Caco-2 (cell line): ENCODE measurements around the gene CACNA1D. TPM values are rescaled to one million over a fixed set of nuclear protein-coding genes. Genes with fewer than 3 reads are reported as not detected.

Source experiments
- BruUV-seq: library from RNA; stranded (reverse); fragments of 400-500 nt; replicated peaks from 2 replicates; lab custom pipeline; 2021; lab: Mats Ljungman, UMichigan
- CTCF ChIA-PET: fragments of 300-600 bp; sonication (Branson Sonifier 250); formaldehyde crosslinking; loops from one replicate; lab custom pipeline; 2022; ENCODE audit warnings: antibody characterized with exemption; lab: Charles Lee
- POLR2A ChIA-PET: fragments of 300-600 bp; sonication (Branson Sonifier 250); formaldehyde crosslinking; loops from one replicate; lab custom pipeline; 2022; ENCODE audit warnings: antibody characterized with exemption; lab: Charles Lee
- DNase-seq, 2 experiments: peaks; one replicate each; pipeline versions ENCODE4 v3.0.0 to v3.0.0-alpha.2; 2020 to 2022
- H3K27me3 ChIP-seq: replicated peaks from 2 replicates; pipeline ENCODE4 v1.6.0; 2011; ENCODE audit warnings: low read length; ENCODE audit not compliant: control insufficient read depth, insufficient read depth
- H3K36me3 ChIP-seq: 2 replicates; pipeline ENCODE4 v1.5.1; 2011; ENCODE audit warnings: low read length; ENCODE audit not compliant: control insufficient read depth, insufficient read depth
- H3K4me1 ChIP-seq: fragments of 250-450 bp; sonication (Bioruptor Pico); 2 replicates; pipeline ENCODE4 v1.5.1; 2020; ENCODE audit warnings: mild to moderate bottlenecking
- H3K4me3 ChIP-seq: 2 replicates; pipeline ENCODE4 v1.5.1; 2011; ENCODE audit warnings: low read depth, mild to moderate bottlenecking, control low read depth, low read length
- H3K9me3 ChIP-seq: fragments of 250-450 bp; sonication (Bioruptor Pico); 2 replicates; pipeline ENCODE4 v1.5.1; 2020; ENCODE audit warnings: mild to moderate bottlenecking, moderate library complexity
- H3K27ac Mint-ChIP-seq: one replicate; pipeline ENCODE4 v1.8.0; 2022; ENCODE audit warnings: mixed read lengths; ENCODE audit not compliant: unreplicated experiment
- H3K27me3 Mint-ChIP-seq: one replicate; pipeline ENCODE4 v1.8.0; 2022; ENCODE audit warnings: mixed read lengths; ENCODE audit not compliant: insufficient read depth, unreplicated experiment
- H3K36me3 Mint-ChIP-seq: one replicate; pipeline ENCODE4 v1.8.0; 2022; ENCODE audit warnings: mild to moderate bottlenecking, mixed read lengths; ENCODE audit not compliant: insufficient read depth, unreplicated experiment
- H3K4me1 Mint-ChIP-seq: one replicate; pipeline ENCODE4 v1.8.0; 2022; ENCODE audit warnings: low read depth, mixed read lengths; ENCODE audit not compliant: unreplicated experiment
- H3K4me3 Mint-ChIP-seq: one replicate; pipeline ENCODE4 v1.8.0; 2022; ENCODE audit warnings: mild to moderate bottlenecking, moderate library complexity, mixed read lengths; ENCODE audit not compliant: unreplicated experiment
- H3K9me3 Mint-ChIP-seq: one replicate; pipeline ENCODE4 v1.8.0; 2022; ENCODE audit warnings: mixed read lengths; ENCODE audit not compliant: unreplicated experiment
- intact Hi-C: fragments of 100-400 bp; cut with micrococcal nuclease; formaldehyde crosslinking; loops from one replicate; pipeline ENCODE4 v1.10.0; 2022; ENCODE audit not compliant: unreplicated experiment
- total RNA-seq: library from RNA; stranded (reverse); gene quantifications from 2 replicates; pipeline ENCODE4 v1.2.3, GENCODE V29; 2022
- TF ChIP-seq, protein P1 (sequence below), 2 experiments: fragments of 200-600 bp in 1 of 2; IDR thresholded peaks; 1 replicate in 1 of 2; 2 replicates in 1 of 2; pipeline versions ENCODE4 v1.5.1 to v1.8.0; 2011 to 2022; ENCODE audit warnings: antibody characterized with exemption in 1 of 2, control low read depth in 1 of 2, inconsistent platforms in 1 of 2, low read depth in 1 of 2, low read length in 1 of 2, mild to moderate bottlenecking in 1 of 2, moderate library complexity in 1 of 2; ENCODE audit not compliant: insufficient read depth in 1 of 2, severe bottlenecking in 1 of 2, unreplicated experiment in 1 of 2

The CACNA1D gene
- total RNA-seq, 1 experiment from 2014 or later = 13.3 TPM

DNA sequence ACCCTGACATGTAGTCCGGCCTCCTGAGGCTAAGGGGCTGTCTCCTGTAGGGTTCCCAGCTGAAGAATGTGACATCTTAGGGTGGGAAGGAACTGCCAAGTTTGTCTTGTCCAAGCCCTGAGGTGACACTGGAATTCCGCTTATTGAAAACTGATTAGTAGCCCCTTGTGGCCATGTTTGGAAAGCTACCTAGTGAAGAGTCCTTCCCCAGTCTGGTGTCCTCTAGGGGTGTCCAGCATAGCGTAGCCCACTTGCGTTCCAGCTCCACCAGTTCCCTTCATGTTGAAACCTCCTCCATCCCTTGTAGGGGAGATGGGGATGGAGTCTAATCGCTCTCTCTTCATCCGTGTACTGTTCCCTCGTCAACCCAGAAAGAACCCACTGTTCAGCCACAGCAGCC lies 272.3 kb downstream of the CACNA1D start:
- no TSS peak for BruUV-seq
- no peaks in the 10 kb centered on the region for H3K36me3 ChIP-seq
- no peaks in the 10 kb centered on the region for H3K4me1 ChIP-seq
- Mint-ChIP-seq H3K4me3 (no peak overlapping the region), H3K36me3 (no peaks in the 10 kb centered on the region), H3K9me3 (no peaks in the 10 kb centered on the region), H3K27ac (no peak overlapping the region), H3K4me1 (no peaks in the 10 kb centered on the region), H3K27me3 (no peaks in the 10 kb centered on the region)
- no peak overlapping the region for H3K4me3 ChIP-seq
- intact Hi-C loops = no loop called here
- DNase-seq = no peak
- ChIA-PET POLR2A (no interaction called here), CTCF (interaction anchor here (1.0 kb wide), 1 partner anchor 22 kb away, joined by 5 read pairs; no protein-coding TSS in a partner anchor)
- no peaks in the 10 kb centered on the region for H3K9me3 ChIP-seq
- TF ChIP-seq, protein P1, sequence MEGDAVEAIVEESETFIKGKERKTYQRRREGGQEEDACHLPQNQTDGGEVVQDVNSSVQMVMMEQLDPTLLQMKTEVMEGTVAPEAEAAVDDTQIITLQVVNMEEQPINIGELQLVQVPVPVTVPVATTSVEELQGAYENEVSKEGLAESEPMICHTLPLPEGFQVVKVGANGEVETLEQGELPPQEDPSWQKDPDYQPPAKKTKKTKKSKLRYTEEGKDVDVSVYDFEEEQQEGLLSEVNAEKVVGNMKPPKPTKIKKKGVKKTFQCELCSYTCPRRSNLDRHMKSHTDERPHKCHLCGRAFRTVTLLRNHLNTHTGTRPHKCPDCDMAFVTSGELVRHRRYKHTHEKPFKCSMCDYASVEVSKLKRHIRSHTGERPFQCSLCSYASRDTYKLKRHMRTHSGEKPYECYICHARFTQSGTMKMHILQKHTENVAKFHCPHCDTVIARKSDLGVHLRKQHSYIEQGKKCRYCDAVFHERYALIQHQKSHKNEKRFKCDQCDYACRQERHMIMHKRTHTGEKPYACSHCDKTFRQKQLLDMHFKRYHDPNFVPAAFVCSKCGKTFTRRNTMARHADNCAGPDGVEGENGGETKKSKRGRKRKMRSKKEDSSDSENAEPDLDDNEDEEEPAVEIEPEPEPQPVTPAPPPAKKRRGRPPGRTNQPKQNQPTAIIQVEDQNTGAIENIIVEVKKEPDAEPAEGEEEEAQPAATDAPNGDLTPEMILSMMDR (IDR thresholded peaks at IDR 0.05; ENCODE audit: insufficient read depth in 1 of 2, low read depth in 1 of 2, low read length in 1 of 2, severe bottlenecking in 1 of 2, unreplicated experiment in 1 of 2) = no peak
- no peaks in the 10 kb centered on the region for H3K27me3 ChIP-seq

DNA sequence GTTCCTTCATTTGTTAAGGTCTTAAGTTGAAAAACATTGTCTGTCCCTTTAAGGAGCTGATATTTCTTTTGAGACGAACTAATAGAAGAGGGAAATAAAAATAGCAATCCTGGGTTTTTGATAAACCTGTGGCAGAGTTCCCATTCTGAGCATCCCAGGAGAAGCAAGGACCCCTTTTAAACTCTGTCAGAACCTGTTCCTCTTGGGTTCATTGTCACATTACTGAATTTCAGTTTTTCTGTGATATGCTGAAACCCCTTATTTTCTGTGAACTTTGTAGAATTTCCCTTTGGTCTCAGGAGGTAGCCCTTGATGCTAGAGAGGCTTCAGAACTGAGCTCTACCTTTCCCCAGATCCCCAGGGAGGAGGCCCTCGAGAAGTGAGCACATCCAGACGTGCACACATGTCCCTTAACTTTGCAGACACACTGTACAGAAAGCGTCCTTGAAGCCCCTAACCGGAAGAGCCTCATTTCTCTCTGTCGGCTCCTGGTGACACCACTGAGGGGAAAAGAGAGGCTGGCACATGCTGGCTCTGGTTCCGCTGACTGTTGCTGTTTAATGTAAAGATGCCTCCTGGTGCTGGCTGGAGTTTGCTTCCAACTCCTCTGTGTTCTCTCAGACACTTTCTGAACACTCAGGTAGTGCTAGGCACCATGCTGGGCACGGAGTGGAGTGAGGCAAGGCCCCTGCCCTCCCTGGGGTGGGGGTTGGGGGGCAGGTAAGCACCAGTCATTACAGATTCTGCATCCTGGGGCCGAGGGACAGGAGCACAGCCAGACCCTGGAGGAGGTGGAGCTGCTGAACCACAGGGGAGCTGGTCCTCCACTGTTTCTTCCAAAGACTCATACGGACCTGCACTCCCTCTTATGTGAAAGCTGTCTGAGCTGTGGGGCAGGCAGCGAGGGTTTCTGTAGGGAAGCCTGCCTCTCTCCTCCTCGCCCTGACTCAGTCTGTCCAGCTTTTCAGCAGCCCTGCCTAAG lies 274.4 kb downstream of the CACNA1D start:
- H3K4me3 Mint-ChIP-seq = no peak overlapping the region
- Histone ChIP-seq H3K9me3 (no peaks in the 10 kb centered on the region), H3K4me1 (no peaks in the 10 kb centered on the region), H3K4me3 (no peak overlapping the region), H3K27me3 (no peaks in the 10 kb centered on the region), H3K36me3 (no peaks in the 10 kb centered on the region)
- ChIA-PET POLR2A (no interaction called here), CTCF (no interaction called here)
- H3K27ac Mint-ChIP-seq = no peak overlapping the region
- TF ChIP-seq, protein P1 (IDR thresholded peaks at IDR 0.05; ENCODE audit: insufficient read depth in 1 of 2, low read depth in 1 of 2, low read length in 1 of 2, severe bottlenecking in 1 of 2, unreplicated experiment in 1 of 2) = no peak
- no peaks in the 10 kb centered on the region for H3K9me3 Mint-ChIP-seq
- DNase-seq = no peak
- H3K36me3 Mint-ChIP-seq = no peaks in the 10 kb centered on the region
- no TSS peak for BruUV-seq
- no peaks in the 10 kb centered on the region for H3K27me3 Mint-ChIP-seq
- intact Hi-C loops = no loop called here
- H3K4me1 Mint-ChIP-seq = no peaks in the 10 kb centered on the region

DNA sequence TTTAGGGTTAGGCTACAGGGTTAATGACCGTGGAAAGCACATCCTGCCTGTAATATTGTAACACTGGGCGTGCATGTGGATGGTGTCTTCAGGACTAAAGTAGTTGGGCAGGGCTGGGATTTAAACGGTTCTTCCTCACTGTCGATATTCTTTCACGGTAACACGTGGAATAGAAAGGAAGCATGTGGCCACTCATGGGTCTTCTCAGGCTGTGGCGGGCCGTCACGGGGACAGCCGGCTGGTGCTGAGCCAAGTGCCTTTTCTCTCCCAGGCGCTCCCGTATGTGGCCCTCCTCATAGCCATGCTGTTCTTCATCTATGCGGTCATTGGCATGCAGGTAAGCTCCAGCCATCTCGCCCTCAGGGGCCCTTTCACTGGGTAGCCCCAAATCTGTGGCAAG lies 278.2 kb downstream of the CACNA1D start:
- BruUV-seq = no TSS peak
- no peaks in the 10 kb centered on the region for H3K27me3 Mint-ChIP-seq
- H3K4me1 Mint-ChIP-seq = no peaks in the 10 kb centered on the region
- H3K9me3 Mint-ChIP-seq = no peaks in the 10 kb centered on the region
- no peaks in the 10 kb centered on the region for H3K4me1 ChIP-seq
- no peaks in the 10 kb centered on the region for H3K9me3 ChIP-seq
- no peak overlapping the region for H3K27ac Mint-ChIP-seq
- no peak overlapping the region for H3K4me3 Mint-ChIP-seq
- H3K27me3 ChIP-seq = no peaks in the 10 kb centered on the region
- H3K4me3 ChIP-seq = no peak overlapping the region
- DNase-seq = no peak
- ChIA-PET POLR2A (no interaction called here), CTCF (no interaction called here)
- no peaks in the 10 kb centered on the region for H3K36me3 ChIP-seq
- intact Hi-C loops = no loop called here
- H3K36me3 Mint-ChIP-seq = no peaks in the 10 kb centered on the region
- TF ChIP-seq, protein P1 (IDR thresholded peaks at IDR 0.05; ENCODE audit: insufficient read depth in 1 of 2, low read depth in 1 of 2, low read length in 1 of 2, severe bottlenecking in 1 of 2, unreplicated experiment in 1 of 2) = no peak
